HepG2 (cell line): ENCODE data around the gene DEFB108B.
"Not testable (repeated sequence)": the region's sequence is repeated elsewhere in the genome, so short reads cannot be mapped to it uniquely, and the experiment has no call there.

Experiments
- ASH2L ChIP-seq: fragments of 300-600, 200-600 bp; sonication (generic); IDR thresholded peaks from 2 replicates; pipeline ENCODE4 v1.7.0; 2017; ENCODE audit warnings: low read depth, mild to moderate bottlenecking, moderate library complexity, mixed read lengths, low read length; ENCODE audit not compliant: insufficient read length
- NFRKB ChIP-seq: fragments of 450-650 bp; IDR thresholded peaks from 2 replicates; pipeline ENCODE4 v1.6.1; 2017
- TF ChIP-seq, protein P1 (sequence below), 2 experiments: IDR thresholded peaks; 2 replicates each; pipeline ENCODE4 v1.6.1; 2011 to 2012; ENCODE audit warnings: low read length in 2 of 2, borderline replicate concordance in 1 of 2, low read depth in 1 of 2, mild to moderate bottlenecking in 1 of 2, moderate library complexity in 1 of 2

- not testable (repeated sequence) for TF ChIP-seq NFRKB, ASH2L
- TF ChIP-seq, protein P1, sequence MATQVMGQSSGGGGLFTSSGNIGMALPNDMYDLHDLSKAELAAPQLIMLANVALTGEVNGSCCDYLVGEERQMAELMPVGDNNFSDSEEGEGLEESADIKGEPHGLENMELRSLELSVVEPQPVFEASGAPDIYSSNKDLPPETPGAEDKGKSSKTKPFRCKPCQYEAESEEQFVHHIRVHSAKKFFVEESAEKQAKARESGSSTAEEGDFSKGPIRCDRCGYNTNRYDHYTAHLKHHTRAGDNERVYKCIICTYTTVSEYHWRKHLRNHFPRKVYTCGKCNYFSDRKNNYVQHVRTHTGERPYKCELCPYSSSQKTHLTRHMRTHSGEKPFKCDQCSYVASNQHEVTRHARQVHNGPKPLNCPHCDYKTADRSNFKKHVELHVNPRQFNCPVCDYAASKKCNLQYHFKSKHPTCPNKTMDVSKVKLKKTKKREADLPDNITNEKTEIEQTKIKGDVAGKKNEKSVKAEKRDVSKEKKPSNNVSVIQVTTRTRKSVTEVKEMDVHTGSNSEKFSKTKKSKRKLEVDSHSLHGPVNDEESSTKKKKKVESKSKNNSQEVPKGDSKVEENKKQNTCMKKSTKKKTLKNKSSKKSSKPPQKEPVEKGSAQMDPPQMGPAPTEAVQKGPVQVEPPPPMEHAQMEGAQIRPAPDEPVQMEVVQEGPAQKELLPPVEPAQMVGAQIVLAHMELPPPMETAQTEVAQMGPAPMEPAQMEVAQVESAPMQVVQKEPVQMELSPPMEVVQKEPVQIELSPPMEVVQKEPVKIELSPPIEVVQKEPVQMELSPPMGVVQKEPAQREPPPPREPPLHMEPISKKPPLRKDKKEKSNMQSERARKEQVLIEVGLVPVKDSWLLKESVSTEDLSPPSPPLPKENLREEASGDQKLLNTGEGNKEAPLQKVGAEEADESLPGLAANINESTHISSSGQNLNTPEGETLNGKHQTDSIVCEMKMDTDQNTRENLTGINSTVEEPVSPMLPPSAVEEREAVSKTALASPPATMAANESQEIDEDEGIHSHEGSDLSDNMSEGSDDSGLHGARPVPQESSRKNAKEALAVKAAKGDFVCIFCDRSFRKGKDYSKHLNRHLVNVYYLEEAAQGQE (IDR thresholded peaks at IDR 0.05; ENCODE audit: borderline replicate concordance in 1 of 2, low read depth in 1 of 2, low read length in 2 of 2), result not testable (repeated sequence)
These were observed 27.8 kb downstream of the DEFB108B start for GRCh38 chr11:71860835-71861234.
